ENCODE results near the gene TPM1.

- TF ChIP-seq CTCF (IDR thresholded peaks at IDR 0.05) (no peak), POLR2A (IDR thresholded peaks at IDR 0.05) (no peak)
These were observed 3.4 kb upstream of the TPM1 start for GRCh38 chr15:63038926-63039673.
